ENCODE measurements around the gene FGF11.

DNA sequence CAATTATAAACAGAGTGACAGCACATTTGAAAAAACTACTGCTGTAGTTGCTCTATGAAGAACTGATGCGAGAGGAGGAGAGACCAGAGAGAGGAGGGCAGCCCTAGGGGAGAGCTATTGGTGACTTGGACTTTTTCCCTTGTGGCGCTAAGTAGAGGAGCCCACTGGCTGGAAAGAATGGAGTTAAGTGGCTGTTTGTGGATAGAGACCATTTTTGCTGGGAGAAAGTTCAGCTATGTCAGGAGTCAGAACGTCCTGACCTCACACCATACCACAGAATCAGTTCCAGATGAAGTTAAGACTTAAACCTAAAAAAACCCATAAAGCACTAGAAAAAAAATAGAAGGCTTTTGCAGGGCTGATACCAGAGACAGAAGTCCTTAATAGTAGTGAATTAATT, 46.9 kb downstream of the FGF11 start:
- TF ChIP-seq EP300 (IDR thresholded peaks at IDR 0.05; ENCODE audit: borderline replicate concordance in 1 of 2, low read depth in 1 of 2, low read length in 1 of 2) (no peak), GATA2 (CRISPR knock-in tag; IDR thresholded peaks at IDR 0.05) (no peak), FOSL2 (IDR thresholded peaks at IDR 0.05; ENCODE audit: borderline replicate concordance, low read depth) (no peak), IRF3 (IDR thresholded peaks at IDR 0.05; ENCODE audit: low read depth, low read length) (no peak), PBX3 (IDR thresholded peaks at IDR 0.05) (no peak), MXI1 (IDR thresholded peaks at IDR 0.05; ENCODE audit: low read depth, low read length) (no peak), GABPA (IDR thresholded peaks at IDR 0.05; ENCODE audit: low read depth) (no peak)
- TF ChIP-seq, protein P1, sequence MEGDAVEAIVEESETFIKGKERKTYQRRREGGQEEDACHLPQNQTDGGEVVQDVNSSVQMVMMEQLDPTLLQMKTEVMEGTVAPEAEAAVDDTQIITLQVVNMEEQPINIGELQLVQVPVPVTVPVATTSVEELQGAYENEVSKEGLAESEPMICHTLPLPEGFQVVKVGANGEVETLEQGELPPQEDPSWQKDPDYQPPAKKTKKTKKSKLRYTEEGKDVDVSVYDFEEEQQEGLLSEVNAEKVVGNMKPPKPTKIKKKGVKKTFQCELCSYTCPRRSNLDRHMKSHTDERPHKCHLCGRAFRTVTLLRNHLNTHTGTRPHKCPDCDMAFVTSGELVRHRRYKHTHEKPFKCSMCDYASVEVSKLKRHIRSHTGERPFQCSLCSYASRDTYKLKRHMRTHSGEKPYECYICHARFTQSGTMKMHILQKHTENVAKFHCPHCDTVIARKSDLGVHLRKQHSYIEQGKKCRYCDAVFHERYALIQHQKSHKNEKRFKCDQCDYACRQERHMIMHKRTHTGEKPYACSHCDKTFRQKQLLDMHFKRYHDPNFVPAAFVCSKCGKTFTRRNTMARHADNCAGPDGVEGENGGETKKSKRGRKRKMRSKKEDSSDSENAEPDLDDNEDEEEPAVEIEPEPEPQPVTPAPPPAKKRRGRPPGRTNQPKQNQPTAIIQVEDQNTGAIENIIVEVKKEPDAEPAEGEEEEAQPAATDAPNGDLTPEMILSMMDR (IDR thresholded peaks at IDR 0.05): no peak

Data from SK-N-SH (cell line).